OCI-LY1 (cell line): Measurements from ENCODE around the gene ZNF546.

Experiments used
- H2AFZ ChIP-seq: fragments of 200-600 bp; sonication (generic), shearing (Covaris generic); 2 replicates; pipeline ENCODE4 v1.6.0; 2014; ENCODE audit warnings: antibody characterized with exemption, mild to moderate bottlenecking, low read length
- H3F3A ChIP-seq: fragments of 200-600 bp; sonication (generic), shearing (Covaris generic); 2 replicates; pipeline ENCODE4 v1.6.0; 2014; ENCODE audit warnings: mild to moderate bottlenecking, antibody characterized with exemption, low read length, moderate library complexity; ENCODE audit not compliant: insufficient read depth
- H3K27ac ChIP-seq: fragments of 200-600 bp; sonication (generic); 2 replicates; pipeline ENCODE4 v1.5.1; 2014; ENCODE audit warnings: low read length, mixed run types, mild to moderate bottlenecking, low read depth; ENCODE audit not compliant: poor library complexity, severe bottlenecking
- H3K27me3 ChIP-seq: fragments of 200-600 bp; sonication (generic); 2 replicates; pipeline ENCODE4 v1.6.0; 2014; ENCODE audit warnings: antibody characterized with exemption, mild to moderate bottlenecking, low read length, moderate library complexity; ENCODE audit not compliant: insufficient read depth
- H3K36me3 ChIP-seq: fragments of 200-600 bp; sonication (generic); 2 replicates; pipeline ENCODE4 v1.6.1; 2014; ENCODE audit warnings: mild to moderate bottlenecking, antibody characterized with exemption, low read length, moderate library complexity, mixed read lengths; ENCODE audit not compliant: insufficient read depth
- H3K4me1 ChIP-seq: fragments of 200-600 bp; sonication (generic); 2 replicates; pipeline ENCODE4 v1.5.1; 2014; ENCODE audit warnings: mild to moderate bottlenecking, low read length, moderate library complexity; ENCODE audit not compliant: insufficient read depth, severe bottlenecking
- H3K4me2 ChIP-seq: fragments of 200-600 bp; sonication (generic), shearing (Covaris generic); 2 replicates; pipeline ENCODE4 v1.6.1; 2014; ENCODE audit warnings: low read length
- H3K4me3 ChIP-seq: fragments of 200-600 bp; sonication (generic); 2 replicates; pipeline ENCODE4 v1.5.1; 2014; ENCODE audit warnings: low read length, low read depth, mild to moderate bottlenecking, mixed read lengths; ENCODE audit not compliant: poor library complexity, severe bottlenecking
- H3K79me2 ChIP-seq: fragments of 200-600 bp; shearing (Covaris generic); 2 replicates; pipeline ENCODE4 v1.6.1; 2016; ENCODE audit warnings: mixed run types, low read length, mixed read lengths; ENCODE audit not compliant: insufficient read depth
- H3K9ac ChIP-seq: fragments of 200-600 bp; sonication (generic), shearing (Covaris generic); 2 replicates; pipeline ENCODE4 v1.6.1; 2014; ENCODE audit warnings: mild to moderate bottlenecking, low read length, mixed read lengths
- H3K9me2 ChIP-seq: fragments of 200-600 bp; sonication (generic), shearing (Covaris generic); 2 replicates; pipeline ENCODE4 v1.6.1; 2014; ENCODE audit warnings: low read depth, mild to moderate bottlenecking, low read length, mixed read lengths
- H3K9me3 ChIP-seq: fragments of 200-600 bp; shearing (Covaris generic); 2 replicates; pipeline ENCODE4 v1.6.1; 2014; ENCODE audit warnings: low read length, mixed read lengths
- H4K20me1 ChIP-seq: fragments of 200-600 bp; sonication (generic), shearing (Covaris generic); 2 replicates; pipeline ENCODE4 v1.6.0; 2016; ENCODE audit warnings: mild to moderate bottlenecking, low read length; ENCODE audit not compliant: insufficient read depth
- CTCF ChIP-seq: fragments of 200-600 bp; sonication (generic), shearing (Covaris generic); IDR thresholded peaks from 2 replicates; pipeline ENCODE4 v1.5.1; 2017; ENCODE audit warnings: mild to moderate bottlenecking, antibody characterized with exemption, low read length, moderate library complexity, mixed read lengths
- EZH2 ChIP-seq: fragments of 200-600 bp; sonication (generic), shearing (Covaris generic); IDR thresholded peaks from 2 replicates; pipeline ENCODE4 v1.8.0; 2017; ENCODE audit warnings: borderline replicate concordance, mixed run types, mild to moderate bottlenecking, antibody characterized with exemption, low read length, moderate library complexity, mixed read lengths

ZNF546 gene

DNA sequence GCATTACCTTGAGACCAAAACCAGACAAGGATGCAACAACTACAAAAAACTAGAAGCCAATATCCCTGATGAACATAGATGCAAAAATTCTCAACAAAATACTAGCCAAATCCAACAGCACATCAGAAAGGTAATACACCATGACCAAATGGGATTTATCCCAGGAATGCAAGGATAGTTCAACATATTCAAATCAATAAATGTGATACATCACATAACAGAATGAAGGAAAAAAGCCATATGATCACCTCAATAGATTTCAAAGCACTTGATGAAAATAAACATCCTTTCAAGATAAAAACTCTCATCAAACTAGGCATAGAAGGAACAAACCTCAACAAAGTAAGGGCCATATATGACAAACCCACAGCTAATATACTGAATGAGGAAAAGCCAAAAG lies 10.2 kb upstream of the ZNF546 start:
- no peak overlapping the region for H2AFZ ChIP-seq
- no peak overlapping the region for H3K27ac ChIP-seq
- H3K79me2 ChIP-seq = peaks cover 63% of the 10 kb centered on the region
- H4K20me1 ChIP-seq = no peaks in the 10 kb centered on the region
- no peaks in the 10 kb centered on the region for H3K27me3 ChIP-seq
- no peaks in the 10 kb centered on the region; the same call in 1 of the 2 replicates for H3F3A ChIP-seq
- no peak overlapping the region for H3K9ac ChIP-seq
- H3K4me1 ChIP-seq = no peaks in the 10 kb centered on the region
- H3K36me3 ChIP-seq = peaks cover 25% of the 10 kb centered on the region
- H3K9me3 ChIP-seq = peaks cover 40% of the 10 kb centered on the region
- no peak overlapping the region for H3K4me2 ChIP-seq
- H3K9me2 ChIP-seq = no peaks in the 10 kb centered on the region
- TF ChIP-seq CTCF (no peak), EZH2 (no peak)
- no peak overlapping the region for H3K4me3 ChIP-seq

GRCh38 chr19:39987167-39987566 lies 9.7 kb upstream of the ZNF546 start:
- no peaks in the 10 kb centered on the region for H3K9me2 ChIP-seq
- no peaks in the 10 kb centered on the region for H3K27me3 ChIP-seq
- no peaks in the 10 kb centered on the region for H3K4me1 ChIP-seq
- H3K9ac ChIP-seq = no peak overlapping the region
- peaks cover 40% of the 10 kb centered on the region for H3K9me3 ChIP-seq
- TF ChIP-seq CTCF = no peak
- no peak for TF ChIP-seq EZH2
- H3K79me2 ChIP-seq = peaks cover 61% of the 10 kb centered on the region
- no peak overlapping the region for H2AFZ ChIP-seq
- H3K4me2 ChIP-seq = no peak overlapping the region
- H4K20me1 ChIP-seq = no peaks in the 10 kb centered on the region
- peaks cover 20% of the 10 kb centered on the region for H3K36me3 ChIP-seq
- no peak overlapping the region for H3K27ac ChIP-seq
- H3F3A ChIP-seq = no peaks in the 10 kb centered on the region; the same call in 1 of the 2 replicates
- H3K4me3 ChIP-seq = no peak overlapping the region

- Histone ChIP-seq H3K27me3 (no peaks in the 10 kb centered on the region), H3K9me3 (peaks cover 43% of the 10 kb centered on the region), H3K9ac (no peak overlapping the region), H3F3A (no peaks in the 10 kb centered on the region; the same call in 1 of the 2 replicates), H3K79me2 (peaks cover 57% of the 10 kb centered on the region), H3K4me1 (no peaks in the 10 kb centered on the region), H2AFZ (no peak overlapping the region), H3K36me3 (peaks cover 16% of the 10 kb centered on the region), H3K4me3 (no peak overlapping the region), H3K27ac (no peak overlapping the region), H3K4me2 (no peak overlapping the region), H4K20me1 (no peaks in the 10 kb centered on the region), H3K9me2 (no peaks in the 10 kb centered on the region)
- TF ChIP-seq CTCF (no peak), EZH2 (no peak)
Measured at GRCh38 chr19:39987596-39987995, 9.3 kb upstream of the ZNF546 start.
